Ramos (cell line): Measurements from ENCODE around the gene MTAP.

Source experiments
- in situ Hi-C: fragments of 300-500 bp; cut with MboI; formaldehyde crosslinking; loops from one replicate; pipeline ENCODE4 v1.14.3; 2022; ENCODE audit warnings: low sequenced_read_pairs; ENCODE audit not compliant: unreplicated experiment

The MTAP gene

DNA sequence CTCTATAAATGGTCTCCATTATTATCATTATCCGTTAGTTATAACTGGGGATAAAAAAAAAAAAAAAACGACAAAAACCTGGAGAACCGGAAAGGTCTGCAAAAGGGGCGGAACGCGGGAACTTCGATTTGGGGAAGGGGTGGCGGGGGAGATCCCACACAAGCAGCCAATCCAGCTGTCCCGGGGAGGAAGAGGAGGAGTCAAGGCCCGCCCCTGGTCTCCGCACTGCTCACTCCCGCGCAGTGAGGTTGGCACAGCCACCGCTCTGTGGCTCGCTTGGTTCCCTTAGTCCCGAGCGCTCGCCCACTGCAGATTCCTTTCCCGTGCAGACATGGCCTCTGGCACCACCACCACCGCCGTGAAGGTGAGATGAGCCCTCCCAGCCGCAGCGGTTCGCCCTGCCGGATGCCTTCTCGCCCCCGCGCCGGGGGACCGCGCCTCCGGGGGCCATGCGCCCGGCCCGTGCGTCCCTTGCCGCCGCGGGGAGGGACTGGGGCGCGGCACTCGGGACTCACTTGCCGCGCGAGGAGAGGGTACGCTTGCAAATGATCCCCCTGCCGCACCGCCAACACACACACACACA is at the start of gene MTAP:
MTAP (plus strand) TSS at position 219 of the 583 bp plus-strand sequence; CDS start at position 332, 113 bp downstream.
- in situ Hi-C loops: loop anchor here (25.0 kb wide), 1 partner anchor 660 kb away; no protein-coding TSS in a partner anchor

GRCh38 chr9:21753523-21753922 is 48.9 kb upstream of the MTAP start:
- in situ Hi-C loops: no loop called here

DNA sequence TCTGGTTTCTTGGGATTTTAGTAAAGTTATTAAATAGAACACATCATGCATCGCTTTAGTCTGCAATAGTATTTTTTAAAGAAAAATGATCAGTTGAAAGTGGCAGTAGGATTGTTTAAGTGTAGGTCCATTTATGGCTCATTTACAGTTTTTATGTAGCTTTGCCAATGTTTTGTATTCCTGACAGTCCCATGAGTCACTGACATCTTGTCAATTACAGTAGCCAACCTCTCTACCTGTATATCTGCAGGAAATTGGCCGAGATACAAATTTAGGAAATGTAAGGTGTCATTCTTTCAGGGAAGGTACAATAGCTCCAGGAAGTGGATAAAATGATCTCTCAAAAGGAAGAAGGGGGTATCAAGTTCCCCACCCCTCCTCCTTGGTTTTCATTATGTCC is 47.7 kb upstream of the MTAP start:
- in situ Hi-C loops: no loop called here

DNA sequence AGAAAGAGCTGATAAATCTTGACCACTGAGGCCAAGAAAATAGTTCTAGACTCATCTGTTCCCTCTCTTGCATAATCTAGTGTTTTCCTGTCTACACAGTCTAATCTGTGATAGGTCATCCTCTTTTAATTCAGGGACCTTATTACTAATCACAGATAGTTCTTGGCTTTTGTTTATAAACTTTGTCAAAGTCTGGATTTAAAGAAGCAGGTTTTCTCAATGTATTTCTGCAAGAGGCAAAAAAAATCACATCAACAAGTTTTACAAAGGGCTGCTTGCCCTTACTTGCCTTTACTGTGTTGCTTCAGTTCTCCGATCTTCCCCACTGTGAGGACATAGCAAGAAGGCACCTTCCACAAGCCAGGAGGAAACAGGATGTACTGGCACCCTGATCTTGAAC is 43.9 kb upstream of the MTAP start:
- in situ Hi-C loops: no loop called here

GRCh38 chr9:21761309-21761901 is 41.0 kb upstream of the MTAP start:
- in situ Hi-C loops: no loop called here

DNA sequence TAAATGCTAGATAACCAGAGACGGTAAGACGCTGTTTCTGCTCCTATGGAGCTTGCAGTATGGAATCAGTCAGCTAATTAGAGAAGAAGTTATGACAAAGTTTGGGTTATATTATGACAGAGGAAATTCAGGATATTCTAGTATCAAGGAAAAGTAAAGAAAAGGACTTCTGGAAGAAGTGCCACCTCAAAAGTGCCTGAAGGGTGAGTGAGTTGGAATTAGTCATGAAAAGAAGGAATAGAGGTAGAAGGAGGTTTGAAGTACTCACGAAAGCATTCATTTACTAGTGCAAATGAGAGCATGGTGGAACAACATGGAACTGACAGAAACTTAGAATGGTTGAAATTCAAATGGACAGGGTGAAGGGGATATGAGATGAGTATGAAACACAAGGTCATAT is 40.4 kb upstream of the MTAP start:
- in situ Hi-C loops: no loop called here

DNA sequence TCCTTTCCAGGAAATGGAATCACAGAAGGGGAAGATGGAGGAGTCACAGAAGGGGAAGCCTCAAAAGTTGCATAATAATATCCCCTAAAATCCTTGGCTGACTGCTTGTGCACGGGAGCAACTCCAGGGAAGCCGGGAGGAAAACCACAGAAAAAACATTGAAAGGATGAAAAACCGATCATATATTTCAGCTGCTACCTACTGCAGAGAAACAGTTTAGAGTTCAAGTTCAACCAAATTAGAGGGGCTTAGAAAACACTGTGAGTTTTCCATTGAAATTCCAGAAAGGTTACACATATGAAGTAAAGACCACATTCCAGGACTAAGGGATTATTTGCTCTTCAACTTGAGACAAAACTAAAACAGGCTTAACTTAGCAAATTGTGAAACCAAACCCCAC is 37.6 kb upstream of the MTAP start:
- in situ Hi-C loops: no loop called here

GRCh38 chr9:21766096-21766495 is 36.3 kb upstream of the MTAP start:
- in situ Hi-C loops: no loop called here

- in situ Hi-C loops: no loop called here
Measured at GRCh38 chr9:21770871-21771560, 31.4 kb upstream of the MTAP start.

DNA sequence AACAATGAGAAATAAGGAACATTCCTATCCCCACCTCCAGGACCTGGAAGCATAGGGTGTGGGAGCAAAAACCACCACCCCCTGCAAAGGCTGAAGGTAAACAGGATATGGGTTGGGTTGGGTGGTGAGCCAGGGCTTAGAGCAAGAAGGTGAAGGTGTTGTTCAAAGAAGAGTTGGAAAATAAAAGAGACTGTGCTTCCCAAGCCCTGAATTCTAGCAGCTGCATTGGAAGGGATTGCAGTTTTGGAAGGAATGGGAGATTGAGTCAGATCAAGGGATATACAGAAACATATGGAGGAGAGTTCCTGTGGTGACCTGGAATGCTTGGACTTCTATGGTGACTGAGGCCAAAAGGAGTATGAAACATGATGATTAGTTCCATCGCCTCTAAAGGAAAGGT is 24.7 kb upstream of the MTAP start:
- in situ Hi-C loops: no loop called here

DNA sequence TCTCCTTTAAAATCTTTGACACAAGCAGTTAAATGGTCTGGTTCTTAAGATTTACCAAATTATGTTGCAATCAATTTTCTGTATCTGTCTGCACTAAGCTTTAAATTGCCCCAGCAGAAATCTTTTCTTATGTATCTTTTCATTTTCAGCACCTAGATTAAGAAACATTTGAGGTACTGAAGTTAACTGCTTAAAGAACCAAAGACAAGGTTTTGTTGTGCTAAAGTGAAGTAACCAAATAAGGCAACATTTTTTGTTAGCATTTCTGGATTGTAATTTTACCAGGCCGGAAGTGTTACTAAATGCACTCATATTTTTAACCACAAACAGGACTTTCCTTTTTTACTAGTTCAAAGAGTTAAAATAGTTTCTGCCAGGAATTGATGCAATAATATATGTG is 24.1 kb upstream of the MTAP start:
- in situ Hi-C loops: no loop called here

DNA sequence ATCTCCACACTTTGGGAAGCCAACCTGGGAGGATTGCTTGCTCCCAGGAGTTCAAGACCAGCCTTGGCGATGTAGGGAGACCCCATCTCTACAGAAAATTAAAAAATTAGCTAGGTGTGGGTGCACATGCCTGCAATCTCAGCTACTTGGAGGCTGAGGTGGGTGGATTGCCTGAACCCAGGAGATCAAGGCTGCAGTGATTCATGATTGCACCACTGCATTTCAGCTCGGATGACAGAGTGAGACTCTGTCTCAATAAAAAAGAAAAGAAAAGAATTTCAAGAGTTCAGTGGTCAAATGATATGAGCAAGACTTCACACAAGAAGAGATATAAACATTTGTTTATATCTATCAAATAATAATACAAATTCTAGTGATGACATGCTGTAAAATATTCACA is 23.0 kb upstream of the MTAP start:
- in situ Hi-C loops: no loop called here

GRCh38 chr9:21781656-21782055 is 20.8 kb upstream of the MTAP start:
- in situ Hi-C loops: no loop called here

GRCh38 chr9:21782205-21782604 is 20.2 kb upstream of the MTAP start:
- in situ Hi-C loops: no loop called here

- in situ Hi-C loops: no loop called here
Measured at GRCh38 chr9:21788752-21789151, 13.7 kb upstream of the MTAP start.

DNA sequence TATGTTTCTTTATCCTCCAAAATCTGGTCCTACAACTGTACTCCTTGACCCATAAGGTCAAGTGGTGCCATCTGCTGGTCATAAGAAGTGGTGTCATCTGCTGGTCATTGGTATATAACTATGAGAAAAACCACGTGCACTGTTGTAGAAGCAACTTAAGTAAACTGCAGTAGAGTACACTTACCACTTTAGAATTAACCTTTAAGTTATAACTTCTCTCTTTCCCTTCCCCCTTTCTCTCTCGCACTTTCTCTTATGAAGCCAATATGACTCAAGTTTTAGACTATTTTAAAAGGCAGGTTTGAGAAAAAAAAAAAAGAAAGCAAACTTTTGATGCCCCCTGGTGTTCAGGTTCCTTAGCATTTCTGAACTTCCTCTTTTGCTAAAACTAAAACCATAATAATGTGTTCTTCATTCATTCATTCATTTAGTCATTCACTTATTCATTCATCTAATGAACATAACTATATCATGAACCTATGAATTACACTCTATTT is 12.8 kb upstream of the MTAP start:
- in situ Hi-C loops: loop anchor here (10.0 kb wide), 1 partner anchor 465 kb away; no protein-coding TSS in a partner anchor

GRCh38 chr9:21795483-21795882 is 7.0 kb upstream of the MTAP start:
- in situ Hi-C loops: loop anchor here (10.0 kb wide), 1 partner anchor 471 kb away; no protein-coding TSS in a partner anchor

- in situ Hi-C loops: loop anchor here (10.0 kb wide), 1 partner anchor 472 kb away; no protein-coding TSS in a partner anchor
Measured at GRCh38 chr9:21796768-21797167, 5.7 kb upstream of the MTAP start.

- in situ Hi-C loops: loop anchor here (25.0 kb wide), 1 partner anchor 661 kb away; no protein-coding TSS in a partner anchor
Measured at GRCh38 chr9:21800931-21801682, 1.3 kb upstream of the MTAP start.

GRCh38 chr9:21801683-21802417 is 586 bp upstream of the MTAP start:
- in situ Hi-C loops: loop anchor here (25.0 kb wide), 1 partner anchor 660 kb away; no protein-coding TSS in a partner anchor
